GM18520 (cell line): Measurements from ENCODE around the gene LAMA4.

Source experiments
- ATAC-seq: cut with Tn5 transposase; IDR thresholded peaks from one replicate; pipeline ENCODE4 v1.9.1; 2021; ENCODE audit not compliant: unreplicated experiment

The LAMA4 gene

DNA sequence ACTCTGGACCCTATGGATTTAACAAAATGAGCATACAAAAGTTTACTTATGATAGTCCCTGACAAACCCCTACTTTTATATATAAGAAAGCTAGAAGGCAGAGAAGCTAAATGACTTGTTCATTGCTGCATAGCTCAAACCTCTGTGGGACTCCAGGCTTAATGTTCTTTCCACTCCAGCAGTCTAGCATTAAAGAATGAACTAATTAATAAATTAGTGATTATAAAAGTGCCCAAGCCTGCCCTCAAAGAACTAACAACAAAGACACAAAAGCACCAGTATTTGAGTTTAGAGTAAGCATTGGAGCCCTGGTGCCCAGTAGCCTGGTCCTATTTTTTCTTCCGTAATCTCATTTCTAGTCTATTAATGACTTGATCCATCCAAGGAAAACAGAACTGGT lies 59.9 kb downstream of the LAMA4 start:
- ATAC-seq: no peak

- ATAC-seq: no peak
These were observed 60.8 kb downstream of the LAMA4 start for GRCh38 chr6:112193535-112194051.

DNA sequence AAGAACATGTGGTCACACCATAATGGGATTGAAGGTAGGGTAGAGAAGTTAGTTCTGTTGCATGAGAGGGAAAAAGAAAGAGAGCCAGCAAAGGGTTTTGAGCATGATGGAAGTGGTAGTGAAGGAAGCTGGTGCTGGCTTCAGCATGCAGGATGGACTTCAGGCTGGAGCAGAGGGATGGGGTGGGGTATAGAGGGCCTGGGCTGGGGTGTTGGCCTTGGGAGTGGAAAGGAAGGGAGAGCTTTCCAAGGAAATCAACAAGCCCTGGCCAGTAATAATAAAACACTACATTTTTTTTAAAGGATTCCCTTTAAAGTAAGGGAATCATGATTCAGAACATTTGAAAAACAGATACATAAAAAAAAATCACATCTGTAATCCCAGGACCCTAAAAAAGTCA lies 61.2 kb downstream of the LAMA4 start:
- no peak for ATAC-seq

- ATAC-seq: no peak
These were observed 62.8 kb downstream of the LAMA4 start for GRCh38 chr6:112191509-112192020.

DNA sequence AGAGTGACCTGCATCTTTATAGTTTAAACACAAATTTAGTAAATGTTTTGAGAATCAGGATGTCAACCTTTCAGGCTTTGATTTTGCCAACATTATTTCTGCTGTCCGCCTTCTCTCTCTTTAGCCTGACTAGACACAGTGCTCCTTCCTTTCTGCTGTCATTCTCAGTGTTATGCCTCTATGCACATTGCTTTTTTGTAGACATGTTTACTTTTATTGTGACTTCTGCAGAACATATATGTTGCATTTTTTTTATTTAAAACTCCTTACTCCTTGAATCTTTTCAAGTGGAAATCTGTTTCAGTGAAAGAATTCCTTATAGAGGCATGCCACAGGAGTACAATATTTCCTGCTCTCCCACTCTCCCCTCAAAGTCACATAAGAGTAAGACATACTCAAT lies 64.2 kb downstream of the LAMA4 start:
- no peak for ATAC-seq

DNA sequence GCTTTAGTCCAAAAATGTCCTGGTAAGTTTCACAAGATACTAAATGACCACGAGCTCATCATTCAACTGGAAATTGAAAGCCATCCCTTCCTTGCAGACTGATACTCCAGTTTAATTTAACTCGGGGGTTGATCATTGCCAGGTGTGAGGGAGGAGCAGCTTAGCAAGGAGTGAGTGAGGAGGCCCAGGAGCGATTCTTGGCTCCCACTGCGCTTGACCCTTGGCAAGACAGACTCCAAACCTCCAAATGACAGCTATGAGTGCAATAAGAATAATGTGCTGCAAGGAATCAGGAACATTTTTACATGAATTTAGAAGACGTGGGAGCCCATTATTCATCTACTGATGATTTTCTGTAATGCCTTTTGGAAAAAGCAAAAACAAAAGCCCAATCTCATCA lies 64.9 kb downstream of the LAMA4 start:
- no peak for ATAC-seq

- ATAC-seq: no peak
These were observed 65.5 kb downstream of the LAMA4 start for GRCh38 chr6:112188906-112189305.

GRCh38 chr6:112187736-112188135 lies 66.6 kb downstream of the LAMA4 start:
- no peak for ATAC-seq

DNA sequence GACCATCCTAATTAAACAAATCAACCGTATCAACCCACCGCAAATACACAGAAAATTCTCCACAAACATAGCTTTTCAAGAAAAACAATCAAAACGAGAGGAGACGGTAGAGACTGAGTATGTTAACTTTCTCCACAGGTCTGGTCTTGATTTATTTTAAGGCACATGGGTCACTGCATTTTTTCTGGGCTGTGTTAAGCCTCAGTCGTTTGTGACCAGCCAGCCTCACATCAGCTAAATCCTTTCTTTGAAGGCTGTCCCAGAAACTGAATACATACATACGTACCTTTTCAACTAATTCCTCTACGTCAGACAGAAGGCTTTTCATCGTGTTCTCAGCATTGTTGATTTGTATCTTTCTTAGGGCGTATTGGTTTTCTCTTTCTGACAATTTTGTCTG lies 69.4 kb downstream of the LAMA4 start:
- no peak for ATAC-seq

DNA sequence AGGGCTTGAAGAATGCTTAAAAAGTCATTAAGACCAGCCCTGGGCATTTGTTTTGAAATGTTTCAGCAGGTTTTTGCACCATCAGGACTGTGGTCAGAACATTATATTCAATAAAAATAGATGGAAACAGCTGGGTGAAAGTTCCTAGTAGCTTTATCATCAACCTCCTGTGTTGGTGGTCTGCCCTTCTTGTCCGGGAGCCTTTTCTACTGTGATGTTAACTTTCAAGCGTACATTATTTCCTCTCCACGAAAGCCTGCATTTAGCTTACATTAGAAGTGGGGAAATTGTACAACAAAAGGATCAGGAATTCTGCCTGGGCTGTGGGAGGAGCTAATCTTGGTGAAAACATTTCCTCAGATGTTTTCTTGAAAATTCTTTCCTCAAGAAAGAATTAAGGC lies 71.1 kb downstream of the LAMA4 start:
- no peak for ATAC-seq

DNA sequence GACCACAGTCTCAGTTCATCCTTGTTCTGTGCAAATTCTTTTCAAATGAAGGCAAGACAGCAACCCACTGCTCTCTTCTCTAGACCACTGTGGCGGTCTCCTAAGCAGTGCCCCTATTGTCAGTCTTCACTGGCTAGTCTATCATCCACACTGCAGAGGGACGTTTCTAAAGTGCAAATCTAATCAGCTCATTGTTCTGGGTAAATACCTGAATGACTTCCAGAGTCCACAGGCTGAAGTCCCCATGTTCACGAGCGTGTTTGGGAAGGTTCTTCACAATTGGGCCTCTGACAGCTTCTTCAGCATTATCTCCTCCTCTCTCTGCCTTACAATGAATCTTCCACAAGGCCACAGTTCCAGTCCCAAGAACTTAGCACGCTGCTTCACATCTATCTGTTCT lies 73.2 kb downstream of the LAMA4 start:
- ATAC-seq: no peak

GRCh38 chr6:112180095-112180820 lies 74.1 kb downstream of the LAMA4 start:
- peak; percentile 77 for ATAC-seq

DNA sequence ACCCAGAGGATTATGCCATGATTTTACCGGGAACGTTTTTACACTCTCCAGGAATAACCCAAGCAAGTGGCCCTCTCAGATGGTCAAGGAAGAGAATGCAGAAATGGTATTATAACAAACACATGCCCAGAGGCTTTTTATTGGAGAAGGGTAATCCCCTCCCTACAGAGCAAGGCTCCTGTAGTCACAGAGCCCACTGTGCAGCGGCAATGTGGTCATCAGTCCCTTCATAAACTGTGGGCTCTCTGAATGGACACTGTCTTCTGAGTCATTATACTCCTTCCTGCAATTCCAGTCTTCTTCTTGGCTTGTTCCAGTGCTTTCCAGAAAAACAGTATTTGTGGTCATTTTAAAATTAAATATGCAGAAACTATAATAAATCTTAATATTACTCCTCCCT lies 74.7 kb downstream of the LAMA4 start:
- no peak for ATAC-seq

GRCh38 chr6:112178846-112179245 lies 75.5 kb downstream of the LAMA4 start:
- ATAC-seq: no peak

GRCh38 chr6:112177092-112177491 lies 77.3 kb downstream of the LAMA4 start:
- no peak for ATAC-seq

DNA sequence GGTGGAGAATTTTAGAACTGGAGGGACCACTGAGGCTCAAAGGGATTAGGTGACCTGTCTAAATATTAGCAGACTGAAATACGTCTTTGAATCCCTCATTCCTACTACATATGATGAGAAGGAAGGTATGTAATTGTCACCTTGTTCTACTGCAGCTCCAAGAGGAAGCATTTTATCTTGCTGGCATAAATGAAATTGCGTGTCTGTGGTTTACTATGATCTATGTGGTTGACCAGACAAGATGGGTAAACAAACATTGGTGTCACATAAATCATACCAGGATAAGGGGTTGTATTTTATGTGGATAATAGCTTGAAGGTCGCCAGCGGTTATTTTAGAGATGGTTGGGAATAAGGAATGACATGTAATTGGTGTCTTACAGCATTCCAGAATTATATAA lies 78.2 kb downstream of the LAMA4 start:
- ATAC-seq: no peak

- no peak for ATAC-seq
These were observed 81.1 kb downstream of the LAMA4 start for GRCh38 chr6:112173221-112173804.

DNA sequence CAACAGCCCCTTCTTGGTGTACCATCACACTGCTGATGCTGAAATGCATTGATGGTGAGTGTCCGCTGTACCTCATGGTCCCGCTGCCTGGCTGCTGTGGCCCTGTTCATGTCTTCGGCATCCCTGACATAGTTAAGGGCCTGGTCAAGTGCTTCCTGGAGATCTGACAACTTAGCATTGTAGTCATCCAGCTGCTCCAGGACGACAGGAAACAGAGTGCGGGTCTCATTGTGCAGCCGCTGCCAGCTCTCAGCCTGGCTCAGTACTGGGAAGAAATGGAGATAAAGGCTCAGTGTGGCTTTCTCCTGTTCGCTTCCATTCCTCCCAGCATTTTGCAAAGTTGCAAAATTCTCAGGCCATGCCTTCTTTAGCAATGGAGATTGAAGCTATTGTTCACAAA lies 81.8 kb downstream of the LAMA4 start:
- ATAC-seq: no peak

GRCh38 chr6:112169541-112169940 lies 84.8 kb downstream of the LAMA4 start:
- ATAC-seq: no peak

DNA sequence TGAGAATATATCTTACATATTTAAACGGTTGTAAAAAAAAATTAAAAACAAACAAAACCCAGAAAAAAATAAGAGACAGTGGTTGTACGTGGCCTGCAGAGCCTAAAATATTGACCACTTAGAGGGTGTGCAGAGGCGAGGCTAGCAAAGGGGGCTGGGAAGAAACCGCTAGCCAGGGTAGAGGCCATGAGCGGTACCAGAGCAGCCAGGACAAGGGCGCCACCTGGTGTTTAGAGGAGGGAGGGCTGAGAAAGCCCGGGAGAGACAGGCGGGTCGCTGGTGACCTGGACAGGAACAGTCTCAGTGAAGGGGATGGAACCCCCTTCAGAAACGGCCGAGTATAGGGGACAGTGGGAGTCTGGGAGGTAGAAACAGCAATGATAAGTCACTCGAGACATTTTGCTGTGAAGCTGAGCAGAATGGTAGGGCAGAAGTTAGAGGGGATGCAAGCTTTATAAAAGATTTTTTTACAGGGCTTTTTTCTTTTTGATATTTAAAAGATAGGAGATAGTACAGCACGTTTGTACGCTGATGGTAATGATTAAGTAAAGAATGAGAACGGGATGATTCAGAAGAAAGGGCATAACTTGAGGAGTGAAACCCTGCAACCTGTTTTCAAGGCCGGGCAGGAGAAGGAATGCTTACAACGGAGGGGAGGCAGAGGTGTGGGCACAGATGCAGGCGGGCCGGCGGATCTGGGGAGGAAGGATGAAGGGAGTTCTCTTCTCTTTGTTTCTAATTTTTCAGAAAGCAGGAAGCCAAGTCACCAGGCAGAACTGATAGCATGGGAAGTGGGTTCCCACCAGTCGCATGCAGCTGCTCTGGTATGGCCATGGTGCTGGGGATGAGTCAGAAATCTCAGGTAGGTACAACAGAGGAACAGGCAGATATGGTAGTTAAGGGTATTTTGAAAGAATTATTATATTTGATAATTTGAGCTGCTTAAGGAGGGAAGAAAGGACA lies 90.8 kb downstream of the LAMA4 start:
- ATAC-seq: peak; percentile 93

DNA sequence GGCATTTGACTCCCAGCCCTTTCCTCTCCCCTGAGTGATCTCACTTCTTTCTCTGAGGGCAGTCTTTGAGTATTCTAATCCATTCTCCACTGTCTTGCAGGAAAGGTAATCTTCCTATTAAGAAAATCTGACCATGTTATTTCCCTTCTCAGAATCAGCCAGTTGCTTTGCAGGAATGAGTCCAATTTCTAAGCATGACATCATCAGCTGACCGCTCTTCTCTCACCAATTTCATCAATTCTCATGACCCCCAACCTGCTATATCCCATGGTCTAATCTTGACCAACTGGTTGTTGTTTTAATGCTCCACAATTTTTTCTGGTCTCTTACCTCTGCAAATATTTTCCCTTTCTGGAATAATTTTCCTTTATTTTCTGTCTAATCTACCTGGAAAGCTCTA lies 93.6 kb downstream of the LAMA4 start:
- ATAC-seq: no peak
